Epithelial cell of proximal tubule (primary cell): ENCODE results near the gene YWHAG. TPM values are rescaled to one million over a fixed set of nuclear protein-coding genes. Genes with fewer than 3 reads are reported as not detected.

Source experiments
- DNase-seq: peaks from one replicate; pipeline ENCODE4 v3.0.0-alpha.2; 2011; ENCODE audit warnings: low read depth
- H3K4me3 ChIP-seq: 2 replicates; pipeline ENCODE4 v1.5.1; 2011; ENCODE audit warnings: low read depth, mild to moderate bottlenecking, low read length
- CTCF ChIP-seq: conservative IDR thresholded peaks from 2 replicates; pipeline ENCODE4 v1.5.1; 2012; ENCODE audit warnings: low read depth, mild to moderate bottlenecking, low read length
- total RNA-seq: library from RNA; depleted of rRNA; stranded (reverse); fragments of >200 nt; gene quantifications from 2 replicates; pipeline ENCODE4 v1.2.3, GENCODE V29; 2015

Gene YWHAG
- total RNA-seq, 1 donor from 2014 or later = 74.7 TPM

GRCh38 chr7:76281006-76281705 lies 77.6 kb downstream of the YWHAG start:
- H3K4me3 ChIP-seq = peak overlapping the region; percentile 18
- TF ChIP-seq CTCF = no peak
- DNase-seq = no peak

GRCh38 chr7:76280408-76280807 lies 78.4 kb downstream of the YWHAG start:
- no peak for DNase-seq
- no peak overlapping the region for H3K4me3 ChIP-seq
- TF ChIP-seq CTCF = no peak

GRCh38 chr7:76278540-76278939 lies 80.3 kb downstream of the YWHAG start:
- no peak for DNase-seq
- H3K4me3 ChIP-seq = no peak overlapping the region
- no peak for TF ChIP-seq CTCF

Other genes starting within 250 kb of the YWHAG start
- 0.07 TPM in 1 of 2 replicates, not detected in the other for gene SRRM3, start 157.1 kb downstream of the YWHAG start, total RNA-seq
- gene HSPB1, start 56.3 kb downstream of the YWHAG start, total RNA-seq = 199 and 435 TPM in 2 replicates
- gene SSC4D, start 50.7 kb upstream of the YWHAG start, total RNA-seq = 1.2 and 2.1 TPM in 2 replicates
- gene ZP3, start 66.0 kb upstream of the YWHAG start, total RNA-seq = 0.87 and 4.7 TPM in 2 replicates
- gene DTX2, start 102.7 kb upstream of the YWHAG start, total RNA-seq = 11.5 and 12.3 TPM in 2 replicates
- gene UPK3B, start 151.6 kb upstream of the YWHAG start, total RNA-seq = not detected in 2 replicates
- not detected in 2 replicates for gene SPDYE16, start 184.3 kb upstream of the YWHAG start, total RNA-seq